ENCODE measurements around the gene AFAP1.

The AFAP1 gene

GRCh38 chr4:7857238-7857701 is 82.4 kb downstream of the AFAP1 start:
- H3K27ac ChIP-seq: peak overlapping the region in 4 of 21 experiments; percentile 14 to 56 (median 32)
- H3K4me3 ChIP-seq: no peak overlapping the region

- Histone ChIP-seq H3K4me3 (no peak overlapping the region), H3K27ac (peak overlapping the region in 5 of 21 experiments; percentile 2 to 73 (median 53))
Measured at GRCh38 chr4:7855731-7856130, 83.9 kb downstream of the AFAP1 start.

- Histone ChIP-seq H3K4me3 (no peak overlapping the region), H3K27ac (peak overlapping the region in 5 of 21 experiments; percentile 36 to 73 (median 53))
Measured at GRCh38 chr4:7854697-7855370, 84.8 kb downstream of the AFAP1 start.

- no peak overlapping the region for H3K4me3 ChIP-seq
- H3K27ac ChIP-seq: peak overlapping the region in 5 of 21 experiments; percentile 24 to 73 (median 46)
Measured at GRCh38 chr4:7854216-7854615, 85.4 kb downstream of the AFAP1 start.

- H3K27ac ChIP-seq: no peak overlapping the region
- H3K4me3 ChIP-seq: no peak overlapping the region
Measured at GRCh38 chr4:7853271-7853670, 86.4 kb downstream of the AFAP1 start.

- Histone ChIP-seq H3K27ac (no peak overlapping the region), H3K4me3 (no peak overlapping the region)
Measured at GRCh38 chr4:7852568-7853185, 87.0 kb downstream of the AFAP1 start.

GRCh38 chr4:7850489-7850888 is 89.2 kb downstream of the AFAP1 start:
- Histone ChIP-seq H3K4me3 (no peak overlapping the region), H3K27ac (no peak overlapping the region)

- no peak overlapping the region for H3K4me3 ChIP-seq
- H3K27ac ChIP-seq: no peak overlapping the region
Measured at GRCh38 chr4:7847206-7847605, 92.5 kb downstream of the AFAP1 start.

GRCh38 chr4:7845493-7846128 is 94.0 kb downstream of the AFAP1 start:
- Histone ChIP-seq H3K4me3 (no peak overlapping the region), H3K27ac (no peak overlapping the region)

GRCh38 chr4:7844594-7844991 is 95.1 kb downstream of the AFAP1 start:
- H3K4me3 ChIP-seq: no peak overlapping the region
- peak overlapping the region in 7 of 21 experiments; percentile 14 to 84 (median 37) for H3K27ac ChIP-seq

- Histone ChIP-seq H3K27ac (peak overlapping the region in 14 of 21 experiments; percentile 23 to 84 (median 57)), H3K4me3 (no peak overlapping the region)
Measured at GRCh38 chr4:7843831-7844593, 95.6 kb downstream of the AFAP1 start.

- Histone ChIP-seq H3K27ac (peak overlapping the region in 18 of 21 experiments; percentile 40 to 84 (median 70)), H3K4me3 (no peak overlapping the region)
Measured at GRCh38 chr4:7842384-7843279, 97.0 kb downstream of the AFAP1 start.

GRCh38 chr4:7841894-7842293 is 97.8 kb downstream of the AFAP1 start:
- Histone ChIP-seq H3K4me3 (no peak overlapping the region), H3K27ac (peak overlapping the region in 11 of 21 experiments; percentile 25 to 84 (median 67))

GRCh38 chr4:7841071-7841470 is 98.6 kb downstream of the AFAP1 start:
- H3K27ac ChIP-seq: peak overlapping the region in 10 of 21 experiments; percentile 11 to 78 (median 40)

GRCh38 chr4:7839856-7840255 is 99.8 kb downstream of the AFAP1 start:
- no peak overlapping the region for H3K27ac ChIP-seq

More at GRCh38 chr4:7841071-7841470, 98.6 kb downstream of the AFAP1 start:
- H3K4me3 ChIP-seq: no peak overlapping the region

GRCh38 chr4:7838136-7838782 is 101.4 kb downstream of the AFAP1 start:
- no peak overlapping the region for H3K4me3 ChIP-seq
- no peak overlapping the region for H3K27ac ChIP-seq

More at GRCh38 chr4:7839856-7840255, 99.8 kb downstream of the AFAP1 start:
- no peak overlapping the region for H3K4me3 ChIP-seq

GRCh38 chr4:7837597-7838135 is 102.0 kb downstream of the AFAP1 start:
- H3K27ac ChIP-seq: no peak overlapping the region
- H3K4me3 ChIP-seq: no peak overlapping the region

All from skin epidermis (tissue), 12 donors.